ENCODE data around the gene COX4I1.

DNA sequence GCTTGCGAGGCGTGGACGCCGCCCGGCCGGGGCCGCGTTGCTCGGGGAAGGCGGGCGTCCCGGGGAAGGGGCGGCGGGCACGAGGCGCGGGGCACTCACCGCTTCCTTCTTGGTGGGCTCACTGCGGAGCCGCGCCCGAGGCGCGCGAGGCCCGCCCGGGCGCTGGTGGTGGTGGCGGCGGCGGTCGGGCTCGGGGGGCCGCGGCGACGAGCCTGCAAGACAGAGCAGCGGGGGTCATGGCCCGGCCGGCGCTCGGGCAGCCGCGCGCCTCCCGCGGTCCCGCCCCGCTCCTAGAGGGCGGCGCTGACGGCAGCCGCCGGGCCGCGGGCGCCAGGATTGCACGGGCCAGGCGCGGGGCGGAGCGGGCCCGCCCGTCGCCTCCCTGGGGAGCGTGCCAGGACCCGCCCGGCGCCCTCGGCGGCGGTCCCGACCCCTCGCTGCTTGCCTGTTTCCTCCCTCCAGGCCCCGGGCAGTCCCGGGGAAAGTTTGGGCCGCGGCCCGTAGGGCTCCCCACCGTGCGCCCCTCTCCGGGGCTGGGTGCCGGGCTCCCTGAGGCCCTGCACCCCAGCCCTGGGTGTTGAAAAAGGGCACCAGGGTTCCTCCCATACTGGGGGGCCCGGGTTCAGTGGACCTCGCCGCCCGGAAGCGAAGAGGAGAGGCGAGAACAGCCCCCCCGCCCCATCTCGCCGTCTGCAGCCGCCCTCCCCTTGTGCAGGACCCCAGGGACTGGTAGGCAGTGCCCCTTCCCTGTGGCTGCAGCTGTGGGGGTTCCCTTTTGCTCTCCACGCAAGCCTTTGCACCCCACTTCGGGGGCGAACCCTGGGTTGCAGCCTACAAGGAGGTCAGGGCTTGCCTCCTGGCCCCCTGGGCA lies 48.4 kb upstream of the COX4I1 start, which contains the start of gene C16orf74:
- TF ChIP-seq, protein P1, sequence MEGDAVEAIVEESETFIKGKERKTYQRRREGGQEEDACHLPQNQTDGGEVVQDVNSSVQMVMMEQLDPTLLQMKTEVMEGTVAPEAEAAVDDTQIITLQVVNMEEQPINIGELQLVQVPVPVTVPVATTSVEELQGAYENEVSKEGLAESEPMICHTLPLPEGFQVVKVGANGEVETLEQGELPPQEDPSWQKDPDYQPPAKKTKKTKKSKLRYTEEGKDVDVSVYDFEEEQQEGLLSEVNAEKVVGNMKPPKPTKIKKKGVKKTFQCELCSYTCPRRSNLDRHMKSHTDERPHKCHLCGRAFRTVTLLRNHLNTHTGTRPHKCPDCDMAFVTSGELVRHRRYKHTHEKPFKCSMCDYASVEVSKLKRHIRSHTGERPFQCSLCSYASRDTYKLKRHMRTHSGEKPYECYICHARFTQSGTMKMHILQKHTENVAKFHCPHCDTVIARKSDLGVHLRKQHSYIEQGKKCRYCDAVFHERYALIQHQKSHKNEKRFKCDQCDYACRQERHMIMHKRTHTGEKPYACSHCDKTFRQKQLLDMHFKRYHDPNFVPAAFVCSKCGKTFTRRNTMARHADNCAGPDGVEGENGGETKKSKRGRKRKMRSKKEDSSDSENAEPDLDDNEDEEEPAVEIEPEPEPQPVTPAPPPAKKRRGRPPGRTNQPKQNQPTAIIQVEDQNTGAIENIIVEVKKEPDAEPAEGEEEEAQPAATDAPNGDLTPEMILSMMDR (IDR thresholded peaks at IDR 0.05; ENCODE audit: low read depth, low read length), result no peak
- TF ChIP-seq EZH2phosphoT487 (IDR thresholded peaks at IDR 0.05; ENCODE audit: low read depth), result no peak
